Measurements from ENCODE around the gene CCNY.

The CCNY gene

GRCh38 chr10:35460852-35461460 lies 124.6 kb downstream of the CCNY start:
- Mint-ChIP-seq H3K4me3 (no peak overlapping the region), H3K27me3 (no peaks in the 10 kb centered on the region), H3K9me3 (no peaks in the 10 kb centered on the region), H3K27ac (peak overlapping the region; percentile 6), H3K36me3 (ENCODE audit: low read depth) (no peaks in the 10 kb centered on the region), H3K4me1 (ENCODE audit: low read depth) (peaks cover 13% of the 10 kb centered on the region)

GRCh38 chr10:35462491-35462934 lies 126.2 kb downstream of the CCNY start:
- no peaks in the 10 kb centered on the region for H3K27me3 Mint-ChIP-seq
- no peaks in the 10 kb centered on the region for H3K9me3 Mint-ChIP-seq
- H3K27ac Mint-ChIP-seq = no peak overlapping the region
- no peak overlapping the region for H3K4me3 Mint-ChIP-seq
- H3K36me3 Mint-ChIP-seq (ENCODE audit: low read depth) = no peaks in the 10 kb centered on the region
- peaks cover 4% of the 10 kb centered on the region for H3K4me1 Mint-ChIP-seq (ENCODE audit: low read depth)

- Mint-ChIP-seq H3K4me1 (ENCODE audit: low read depth) (peaks cover 12% of the 10 kb centered on the region), H3K36me3 (ENCODE audit: low read depth) (no peaks in the 10 kb centered on the region), H3K27ac (no peak overlapping the region), H3K9me3 (no peaks in the 10 kb centered on the region), H3K27me3 (no peaks in the 10 kb centered on the region), H3K4me3 (no peak overlapping the region)
Observed at GRCh38 chr10:35463105-35463867, 127.0 kb downstream of the CCNY start.

GRCh38 chr10:35463878-35464277 lies 127.6 kb downstream of the CCNY start:
- no peaks in the 10 kb centered on the region for H3K27me3 Mint-ChIP-seq
- no peaks in the 10 kb centered on the region for H3K36me3 Mint-ChIP-seq (ENCODE audit: low read depth)
- H3K4me1 Mint-ChIP-seq (ENCODE audit: low read depth) = peaks cover 18% of the 10 kb centered on the region

GRCh38 chr10:35464825-35465456 lies 128.6 kb downstream of the CCNY start:
- peaks cover 29% of the 10 kb centered on the region for H3K4me1 Mint-ChIP-seq (ENCODE audit: low read depth)

More at GRCh38 chr10:35463878-35464277, 127.6 kb downstream of the CCNY start:
- H3K4me3 Mint-ChIP-seq = no peak overlapping the region
- H3K9me3 Mint-ChIP-seq = no peaks in the 10 kb centered on the region
- H3K27ac Mint-ChIP-seq = no peak overlapping the region

GRCh38 chr10:35465673-35466072 lies 129.4 kb downstream of the CCNY start:
- Mint-ChIP-seq H3K27me3 (no peaks in the 10 kb centered on the region), H3K9me3 (no peaks in the 10 kb centered on the region), H3K27ac (no peak overlapping the region), H3K4me1 (ENCODE audit: low read depth) (peaks cover 36% of the 10 kb centered on the region), H3K36me3 (ENCODE audit: low read depth) (no peaks in the 10 kb centered on the region), H3K4me3 (no peak overlapping the region)

More at GRCh38 chr10:35464825-35465456, 128.6 kb downstream of the CCNY start:
- Mint-ChIP-seq H3K9me3 (no peaks in the 10 kb centered on the region), H3K4me3 (no peak overlapping the region), H3K36me3 (ENCODE audit: low read depth) (no peaks in the 10 kb centered on the region), H3K27ac (no peak overlapping the region), H3K27me3 (no peaks in the 10 kb centered on the region)

GRCh38 chr10:35466170-35466569 lies 129.9 kb downstream of the CCNY start:
- Mint-ChIP-seq H3K4me1 (ENCODE audit: low read depth) (peaks cover 40% of the 10 kb centered on the region), H3K4me3 (no peak overlapping the region), H3K9me3 (no peaks in the 10 kb centered on the region), H3K27ac (no peak overlapping the region), H3K36me3 (ENCODE audit: low read depth) (no peaks in the 10 kb centered on the region), H3K27me3 (no peaks in the 10 kb centered on the region)

GRCh38 chr10:35466661-35467060 lies 130.4 kb downstream of the CCNY start:
- H3K27me3 Mint-ChIP-seq = no peaks in the 10 kb centered on the region
- H3K4me1 Mint-ChIP-seq (ENCODE audit: low read depth) = peaks cover 40% of the 10 kb centered on the region
- no peaks in the 10 kb centered on the region for H3K9me3 Mint-ChIP-seq
- H3K36me3 Mint-ChIP-seq (ENCODE audit: low read depth) = no peaks in the 10 kb centered on the region
- no peak overlapping the region for H3K27ac Mint-ChIP-seq
- H3K4me3 Mint-ChIP-seq = no peak overlapping the region

- H3K36me3 Mint-ChIP-seq (ENCODE audit: low read depth) = no peaks in the 10 kb centered on the region
- H3K9me3 Mint-ChIP-seq = no peaks in the 10 kb centered on the region
- peaks cover 40% of the 10 kb centered on the region for H3K4me1 Mint-ChIP-seq (ENCODE audit: low read depth)
- H3K27ac Mint-ChIP-seq = no peak overlapping the region
- H3K27me3 Mint-ChIP-seq = no peaks in the 10 kb centered on the region
- H3K4me3 Mint-ChIP-seq = no peak overlapping the region
Observed at GRCh38 chr10:35467186-35467585, 130.9 kb downstream of the CCNY start.

GRCh38 chr10:35470248-35470924 lies 134.1 kb downstream of the CCNY start:
- H3K27ac Mint-ChIP-seq = no peak overlapping the region
- H3K9me3 Mint-ChIP-seq = no peaks in the 10 kb centered on the region
- H3K36me3 Mint-ChIP-seq (ENCODE audit: low read depth) = no peaks in the 10 kb centered on the region
- no peaks in the 10 kb centered on the region for H3K27me3 Mint-ChIP-seq
- no peak overlapping the region for H3K4me3 Mint-ChIP-seq
- peaks cover 40% of the 10 kb centered on the region for H3K4me1 Mint-ChIP-seq (ENCODE audit: low read depth)

- peaks cover 40% of the 10 kb centered on the region for H3K4me1 Mint-ChIP-seq (ENCODE audit: low read depth)
- H3K36me3 Mint-ChIP-seq (ENCODE audit: low read depth) = no peaks in the 10 kb centered on the region
- no peaks in the 10 kb centered on the region for H3K27me3 Mint-ChIP-seq
- no peak overlapping the region for H3K27ac Mint-ChIP-seq
- H3K9me3 Mint-ChIP-seq = no peaks in the 10 kb centered on the region
- no peak overlapping the region for H3K4me3 Mint-ChIP-seq
Observed at GRCh38 chr10:35470925-35471315, 134.6 kb downstream of the CCNY start.

GRCh38 chr10:35471435-35471834 lies 135.1 kb downstream of the CCNY start:
- Mint-ChIP-seq H3K9me3 (no peaks in the 10 kb centered on the region), H3K27ac (no peak overlapping the region), H3K4me3 (no peak overlapping the region), H3K36me3 (ENCODE audit: low read depth) (no peaks in the 10 kb centered on the region), H3K4me1 (ENCODE audit: low read depth) (peaks cover 40% of the 10 kb centered on the region), H3K27me3 (no peaks in the 10 kb centered on the region)

GRCh38 chr10:35480142-35480541 lies 143.8 kb downstream of the CCNY start:
- Mint-ChIP-seq H3K9me3 (no peaks in the 10 kb centered on the region), H3K36me3 (ENCODE audit: low read depth) (peaks cover 13% of the 10 kb centered on the region), H3K4me1 (ENCODE audit: low read depth) (peaks cover 10% of the 10 kb centered on the region), H3K4me3 (no peak overlapping the region), H3K27ac (no peak overlapping the region), H3K27me3 (no peaks in the 10 kb centered on the region)

- peaks cover 19% of the 10 kb centered on the region for H3K36me3 Mint-ChIP-seq (ENCODE audit: low read depth)
- peaks cover 11% of the 10 kb centered on the region for H3K4me1 Mint-ChIP-seq (ENCODE audit: low read depth)
- no peak overlapping the region for H3K27ac Mint-ChIP-seq
- H3K27me3 Mint-ChIP-seq = no peaks in the 10 kb centered on the region
- no peaks in the 10 kb centered on the region for H3K9me3 Mint-ChIP-seq
- no peak overlapping the region for H3K4me3 Mint-ChIP-seq
Observed at GRCh38 chr10:35481413-35481812, 145.1 kb downstream of the CCNY start.
